Hematopoietic multipotent progenitor cell treated with erythropoietin and hydrocortisone succinate and interleukin-3 and kit ligand, for 17 days (in vitro differentiated cells): Measurements from ENCODE around the gene SSR2.

Experiments used
- DNase-seq: peaks from one replicate; pipeline ENCODE4 v3.0.0-alpha.2; 2015; ENCODE audit warnings: low spot score

SSR2 gene

DNA sequence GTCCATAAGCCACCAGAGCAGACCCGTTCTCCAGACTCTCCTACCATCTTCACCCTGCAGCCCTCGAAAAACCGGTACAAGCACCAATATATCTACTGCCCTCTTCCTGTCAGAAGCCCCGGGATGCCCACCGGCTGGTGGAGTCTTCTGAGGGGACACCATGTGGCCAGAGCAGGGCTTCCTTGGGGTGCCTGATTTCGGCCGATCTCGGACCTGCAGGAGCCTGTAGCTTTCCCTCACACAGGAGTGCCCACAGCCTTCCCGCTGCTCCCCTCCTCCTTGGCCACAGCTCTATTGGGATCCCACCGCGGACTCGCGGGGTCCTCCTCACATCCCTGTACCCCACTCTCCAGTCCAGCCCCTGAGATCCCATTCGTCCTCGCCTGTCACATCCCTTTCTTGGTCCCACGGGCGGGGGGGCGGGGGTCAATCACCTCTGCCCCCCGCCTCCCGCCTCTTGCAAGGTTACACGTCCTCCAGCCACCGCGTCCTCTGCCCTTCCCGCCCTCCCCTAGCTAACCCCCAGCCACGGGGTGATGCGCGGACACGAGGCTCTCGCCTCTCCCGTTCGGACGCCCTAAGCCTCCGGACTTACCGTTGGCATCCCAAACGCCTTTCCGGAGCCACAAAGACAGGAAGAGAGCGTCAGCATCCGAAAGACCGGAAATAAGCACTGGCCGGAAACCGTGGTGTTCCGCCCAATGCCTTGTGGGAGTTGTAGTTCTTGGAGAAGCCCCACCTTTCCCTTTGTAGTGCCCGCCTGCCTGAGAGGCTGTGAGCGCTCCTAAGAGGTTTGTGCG is at the start of gene SSR2:
Gene SSR2, minus strand, starts transcription at position 659 of the 800 bp plus-strand sequence. CDS start 784 bp downstream, outside the sequence.
- DNase-seq: peak; percentile 90

DNA sequence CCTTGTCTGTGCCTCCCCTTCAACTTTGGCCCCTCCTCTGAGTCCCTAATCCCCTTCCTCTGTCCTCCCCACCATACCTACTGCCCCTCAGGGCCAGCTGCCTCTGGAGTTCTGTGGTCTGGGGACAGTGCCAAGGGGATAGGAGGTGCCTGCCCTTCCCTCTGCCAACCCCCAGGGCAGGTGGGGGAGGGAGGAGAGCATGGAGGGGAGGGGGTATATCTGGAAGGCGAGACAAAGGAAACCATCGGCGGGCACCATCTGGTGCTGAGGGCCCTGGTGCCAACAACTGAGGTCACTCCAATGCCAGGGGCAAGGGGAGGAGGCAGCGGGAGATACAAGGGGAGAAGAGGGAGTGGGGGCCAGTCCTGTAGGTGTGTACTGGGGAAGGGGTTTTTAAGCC is 49.8 kb upstream of the SSR2 start:
- DNase-seq: no peak

DNA sequence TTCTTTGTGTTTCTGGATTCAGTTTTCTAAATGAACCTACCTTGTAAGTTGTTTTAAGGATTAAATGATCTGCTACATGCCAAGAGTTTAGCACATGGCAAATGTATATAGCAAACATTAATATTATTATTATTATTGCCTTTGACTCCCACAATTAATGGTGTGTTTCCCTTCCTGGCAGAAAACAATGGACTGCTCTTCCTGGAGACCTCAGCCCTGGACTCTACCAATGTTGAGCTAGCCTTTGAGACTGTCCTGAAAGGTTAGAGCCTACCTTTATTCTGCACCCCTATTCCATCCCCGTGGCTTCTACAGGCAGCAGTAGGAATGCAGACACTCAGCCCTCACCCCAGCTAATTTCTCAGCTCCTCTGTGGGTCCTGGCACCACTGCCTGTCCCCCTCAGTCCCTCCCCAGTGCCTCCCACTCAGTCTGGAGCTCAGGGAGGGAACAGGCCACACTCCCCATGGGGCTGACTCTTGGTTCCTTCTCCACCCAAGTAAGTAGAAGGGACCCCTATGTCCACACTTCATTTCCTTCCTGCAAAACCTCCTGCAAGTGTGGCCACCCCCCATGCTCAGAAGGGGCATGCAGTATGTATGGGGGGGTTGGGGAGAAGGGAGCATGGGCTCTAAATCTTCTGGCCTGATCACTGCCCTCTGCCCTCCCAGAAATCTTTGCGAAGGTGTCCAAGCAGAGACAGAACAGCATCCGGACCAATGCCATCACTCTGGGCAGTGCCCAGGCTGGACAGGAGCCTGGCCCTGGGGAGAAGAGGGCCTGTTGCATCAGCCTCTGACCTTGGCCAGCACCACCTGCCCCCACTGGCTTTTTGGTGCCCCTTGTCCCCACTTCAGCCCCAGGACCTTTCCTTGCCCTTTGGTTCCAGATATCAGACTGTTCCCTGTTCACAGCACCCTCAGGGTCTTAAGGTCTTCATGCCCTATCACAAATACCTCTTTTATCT is 49.0 kb upstream of the SSR2 start:
- no peak for DNase-seq

DNA sequence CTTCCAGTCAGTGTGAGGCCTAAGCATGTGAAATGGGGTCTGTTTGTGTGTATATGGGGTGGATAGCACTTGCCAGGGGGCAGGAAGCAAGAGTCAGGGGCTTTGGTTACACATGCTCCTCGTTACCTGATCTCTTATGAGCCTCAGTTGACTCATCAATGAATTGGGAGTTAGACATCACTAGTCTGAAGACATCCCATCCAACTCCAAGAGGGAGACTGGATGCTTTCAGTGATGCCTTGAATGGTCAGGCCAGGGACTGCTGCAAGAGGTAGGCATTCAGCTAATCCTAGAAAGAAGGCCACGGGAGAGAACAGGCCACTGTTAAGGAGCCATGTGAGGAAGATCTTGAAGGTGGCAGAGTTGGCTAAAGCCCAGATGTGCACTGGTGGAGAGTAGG is 46.5 kb upstream of the SSR2 start:
- no peak for DNase-seq

DNA sequence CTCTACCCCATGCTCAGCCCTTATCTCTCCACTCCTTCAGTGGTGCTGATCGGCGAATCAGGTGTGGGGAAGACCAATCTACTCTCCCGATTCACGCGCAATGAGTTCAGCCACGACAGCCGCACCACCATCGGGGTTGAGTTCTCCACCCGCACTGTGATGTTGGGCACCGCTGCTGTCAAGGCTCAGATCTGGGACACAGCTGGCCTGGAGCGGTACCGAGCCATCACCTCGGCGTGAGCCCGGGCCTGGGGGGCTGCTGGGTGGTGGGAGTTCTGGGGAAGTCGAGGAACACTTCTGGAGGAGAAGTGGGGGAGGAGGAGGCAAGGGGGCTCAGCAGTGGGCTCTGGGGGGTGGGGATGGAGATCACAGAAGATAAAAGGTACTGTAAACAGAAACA is 45.1 kb upstream of the SSR2 start:
- DNase-seq: no peak

DNA sequence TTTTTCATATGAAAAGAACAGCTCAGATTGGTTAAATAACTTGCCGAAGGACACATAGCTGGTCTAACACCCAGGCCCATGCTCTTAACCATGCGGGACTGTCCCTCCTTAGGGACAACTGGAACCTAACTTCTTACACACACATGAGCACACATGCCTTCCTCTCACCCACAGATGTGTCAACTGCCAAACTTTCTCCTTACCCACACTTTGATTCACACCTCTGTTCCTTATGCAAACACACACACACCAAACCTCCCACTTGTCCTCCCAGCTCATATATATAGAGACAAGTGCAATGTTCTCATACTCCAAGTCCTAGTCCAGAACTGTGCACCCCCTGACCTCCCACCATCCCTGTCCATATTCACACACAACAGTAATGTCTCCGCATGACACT is 44.5 kb upstream of the SSR2 start:
- no peak for DNase-seq

DNA sequence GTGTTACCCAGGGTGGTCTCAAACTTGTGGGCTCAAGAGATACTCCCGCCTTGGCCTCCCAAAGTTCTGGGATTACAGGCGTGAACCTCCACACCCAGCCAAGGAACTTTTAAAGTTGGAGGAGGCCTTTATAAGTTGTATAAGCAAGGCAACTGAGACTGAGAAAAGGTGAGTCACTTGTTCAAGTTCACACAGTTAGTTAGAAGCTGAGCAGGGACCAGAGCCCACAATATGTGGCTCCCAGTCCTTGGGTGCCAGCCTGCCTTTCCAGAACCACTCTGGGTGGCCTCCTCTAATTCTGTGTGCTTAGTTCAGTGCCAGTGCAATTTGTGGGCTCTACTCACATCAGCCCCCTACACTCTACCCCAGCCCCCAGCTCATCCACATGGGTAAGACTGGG is 43.9 kb upstream of the SSR2 start:
- no peak for DNase-seq

DNA sequence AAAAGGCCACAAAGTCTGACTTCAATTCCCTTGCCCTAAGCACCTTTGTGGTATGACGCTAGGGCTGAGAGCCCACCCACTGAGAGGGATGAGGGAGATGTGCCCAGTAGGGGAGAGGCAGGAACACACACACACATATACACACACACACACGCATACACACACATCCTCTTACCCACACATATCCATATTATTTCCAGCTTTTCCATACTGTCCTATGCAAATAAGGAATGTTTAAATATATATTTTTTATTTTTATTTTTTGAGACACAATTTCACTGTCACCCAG is 43.2 kb upstream of the SSR2 start:
- no peak for DNase-seq

DNA sequence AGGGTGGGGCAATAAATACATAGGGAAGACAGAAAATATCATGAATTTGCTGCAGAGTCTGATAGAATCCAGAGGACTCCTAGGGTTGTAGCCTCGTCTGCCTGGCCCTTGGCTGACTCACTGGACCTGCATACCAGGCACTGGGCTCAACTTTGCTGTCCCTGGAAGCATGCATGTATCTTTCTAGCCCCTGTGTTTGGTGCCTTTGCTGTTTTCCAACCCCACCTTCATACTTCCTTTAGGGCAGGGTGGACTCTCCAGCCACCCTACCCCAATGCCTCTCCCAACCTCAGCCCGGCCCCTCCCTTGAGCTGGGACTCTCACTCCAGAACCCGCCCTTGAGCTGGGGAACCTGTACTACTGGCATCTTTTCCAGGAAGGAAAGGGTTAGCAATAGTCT is 41.4 kb upstream of the SSR2 start:
- no peak for DNase-seq

DNA sequence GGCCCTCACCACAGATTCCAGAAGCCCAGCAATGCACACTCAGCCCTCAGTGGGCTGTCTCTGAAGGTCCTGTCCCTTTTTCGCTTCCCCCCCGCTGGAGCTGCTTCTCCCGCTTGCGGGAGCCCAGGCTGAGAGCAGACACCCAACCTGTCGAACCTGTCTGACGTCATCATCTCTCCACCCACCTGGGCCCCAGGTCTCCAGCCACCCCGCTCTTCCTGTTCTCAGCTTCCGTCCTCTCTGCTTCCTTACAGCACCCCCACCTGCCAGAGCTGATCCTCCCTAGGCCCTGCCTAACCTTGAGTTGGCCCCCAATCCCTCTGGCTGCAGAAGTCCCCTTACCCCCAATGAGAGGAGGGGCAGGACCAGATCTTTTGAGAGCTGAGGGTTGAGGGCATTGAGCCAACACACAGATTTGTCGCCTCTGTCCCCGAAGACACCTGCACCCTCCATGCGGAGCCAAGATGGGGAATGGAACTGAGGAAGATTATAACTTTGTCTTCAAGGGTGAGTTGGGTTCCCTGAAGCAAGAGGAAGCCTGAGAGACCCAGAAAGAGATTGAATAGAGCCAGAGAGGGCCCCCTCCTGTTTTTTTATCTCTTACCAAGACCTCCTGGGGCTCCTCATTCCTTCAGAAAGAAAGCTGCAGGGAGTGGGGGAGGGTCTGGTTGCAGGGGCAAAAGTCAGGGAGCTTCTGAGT is 40.3 kb upstream of the SSR2 start, which contains the start of gene RAB25:
Gene RAB25, plus strand, starts transcription at position 224 of the 700 bp plus-strand sequence. Its CDS starts 241 bp downstream, at position 465.
- no peak for DNase-seq

DNA sequence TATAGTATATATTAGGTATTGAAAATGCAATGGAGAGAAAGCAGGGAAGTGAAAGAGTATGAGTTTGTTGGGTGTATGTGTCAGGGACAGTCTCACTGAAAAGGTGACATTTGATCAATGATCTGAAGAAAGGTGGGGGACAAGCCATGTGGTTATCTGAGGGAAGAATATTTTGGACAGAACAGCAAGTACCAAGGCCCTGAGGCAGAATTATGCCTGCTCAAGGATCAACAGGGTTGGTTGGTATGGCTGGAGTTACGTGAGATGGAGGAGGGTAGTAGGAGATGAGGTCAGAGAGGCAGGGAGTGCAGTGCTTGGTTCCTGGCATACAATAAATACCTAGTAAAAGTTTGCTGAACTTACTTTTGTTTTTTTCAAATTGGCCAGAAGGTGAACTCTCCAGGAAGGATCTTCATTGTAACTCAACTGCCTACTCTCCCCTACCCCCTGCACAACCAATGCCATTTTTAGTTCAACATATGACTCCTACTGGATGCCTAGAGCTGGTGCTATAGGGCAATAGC is 35.6 kb upstream of the SSR2 start:
- no peak for DNase-seq

DNA sequence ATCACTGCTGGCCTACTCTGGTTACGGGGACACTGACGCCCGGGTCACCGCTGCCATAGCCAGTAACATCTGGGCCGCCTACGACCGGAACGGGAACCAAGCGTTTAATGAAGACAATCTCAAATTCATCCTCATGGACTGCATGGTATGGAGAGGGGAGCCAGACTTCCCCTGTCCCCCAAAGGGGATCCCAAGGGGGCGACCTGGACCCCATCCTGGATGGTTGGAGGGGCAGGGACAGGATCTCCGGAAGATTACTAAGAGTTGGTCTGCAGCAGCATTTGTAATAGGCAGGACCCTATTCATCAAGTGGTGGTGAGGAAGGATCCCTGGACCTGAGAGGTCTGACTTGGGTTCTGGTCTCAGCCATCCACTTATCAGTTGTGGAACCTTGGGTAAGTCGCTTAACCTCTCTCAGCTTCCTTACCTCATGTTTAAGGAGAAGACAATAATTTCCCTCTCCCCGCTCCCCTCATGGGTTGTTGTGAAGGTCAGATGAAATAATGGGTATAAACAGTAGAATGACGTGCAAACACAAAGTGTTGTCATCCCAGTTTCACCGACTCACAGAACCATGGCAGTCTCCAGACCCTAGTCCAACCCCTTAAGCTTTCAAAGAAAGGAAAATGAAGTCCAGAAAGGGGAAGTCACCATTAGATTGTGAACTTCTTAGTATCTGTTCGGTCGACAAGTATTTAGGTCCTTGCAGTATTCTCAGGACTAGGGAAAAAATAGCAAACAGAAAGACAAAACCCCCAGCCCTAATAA is 34.7 kb upstream of the SSR2 start:
- no peak for DNase-seq

DNA sequence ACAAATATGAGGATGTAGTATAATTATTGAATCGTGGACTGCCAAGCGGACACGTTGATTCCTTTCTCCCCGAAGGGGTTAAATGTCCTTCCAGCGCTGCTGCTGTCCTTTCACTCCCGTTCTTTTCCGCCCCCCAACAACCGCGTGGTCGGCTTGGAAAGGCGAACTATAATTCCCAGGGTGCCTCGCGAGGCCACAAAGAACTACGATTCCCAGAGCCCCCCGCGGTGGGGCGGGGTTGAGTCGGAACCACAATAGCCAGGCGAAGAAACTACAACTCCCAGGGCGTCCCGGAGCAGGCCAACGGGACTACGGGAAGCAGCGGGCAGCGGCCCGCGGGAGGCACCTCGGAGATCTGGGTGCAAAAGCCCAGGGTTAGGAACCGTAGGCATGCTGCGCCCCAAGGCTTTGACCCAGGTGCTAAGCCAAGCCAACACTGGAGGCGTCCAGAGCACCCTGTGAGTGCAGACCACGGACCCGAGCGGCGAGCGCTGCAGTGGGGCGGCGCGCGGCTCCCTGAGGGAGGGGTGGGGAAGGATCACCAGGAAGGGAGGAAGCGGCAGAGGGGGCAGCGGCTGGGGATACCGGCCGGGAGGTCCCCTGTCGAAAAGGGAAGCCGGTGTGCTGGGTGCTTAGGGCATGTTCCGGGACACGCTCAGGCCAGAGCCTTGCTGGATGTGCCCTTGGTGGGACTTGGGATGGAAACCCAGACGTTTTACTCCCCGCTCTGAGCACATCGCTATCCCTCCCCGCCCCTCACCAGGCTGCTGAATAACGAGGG is 33.9 kb upstream of the SSR2 start, which contains the start of gene LAMTOR2:
Gene LAMTOR2, plus strand, starts transcription at position 283 of the 781 bp plus-strand sequence. Its CDS starts 108 bp downstream, at position 391.
- DNase-seq: peak; percentile 94

DNA sequence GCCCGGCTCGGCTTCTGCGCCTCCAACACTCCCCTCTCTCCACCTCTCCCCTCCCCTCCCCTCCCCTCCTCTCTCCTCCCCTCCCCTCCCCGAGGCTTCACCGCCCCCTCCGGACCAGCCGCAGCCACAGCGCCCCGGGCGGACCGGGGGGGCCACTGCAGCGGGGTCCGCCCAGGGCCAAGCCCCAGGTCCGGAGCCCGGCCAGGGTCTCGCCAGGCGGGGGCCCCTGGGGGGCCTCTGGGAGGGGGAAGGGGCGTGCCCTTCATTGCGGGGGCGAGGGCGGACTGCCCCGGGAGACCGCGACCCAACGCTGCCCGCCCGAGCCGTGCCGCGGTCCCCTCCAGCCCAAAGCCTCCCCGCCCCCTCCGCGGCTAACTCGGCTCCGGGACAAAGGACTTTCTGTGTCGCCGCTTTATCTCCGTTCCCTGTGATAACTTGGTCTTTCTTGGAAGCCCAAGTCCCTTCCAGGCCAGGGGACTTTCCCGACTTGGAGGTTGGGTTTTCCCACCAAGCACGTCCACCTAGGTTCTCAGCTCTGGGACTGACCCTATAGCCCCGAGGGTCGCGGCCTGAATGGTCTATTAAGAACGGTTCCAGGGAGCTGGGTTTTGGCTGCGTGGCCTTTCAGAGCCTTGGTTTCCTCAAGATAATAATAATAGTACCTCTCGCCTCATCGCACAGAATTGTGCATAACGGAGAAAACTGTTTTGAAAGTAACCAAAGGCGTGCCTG is 33.2 kb upstream of the SSR2 start, which contains the start of gene UBQLN4:
Gene UBQLN4, minus strand, starts transcription at position 31 of the 732 bp plus-strand sequence. CDS start 97 bp downstream, outside the sequence.
- DNase-seq: peak; percentile 83

DNA sequence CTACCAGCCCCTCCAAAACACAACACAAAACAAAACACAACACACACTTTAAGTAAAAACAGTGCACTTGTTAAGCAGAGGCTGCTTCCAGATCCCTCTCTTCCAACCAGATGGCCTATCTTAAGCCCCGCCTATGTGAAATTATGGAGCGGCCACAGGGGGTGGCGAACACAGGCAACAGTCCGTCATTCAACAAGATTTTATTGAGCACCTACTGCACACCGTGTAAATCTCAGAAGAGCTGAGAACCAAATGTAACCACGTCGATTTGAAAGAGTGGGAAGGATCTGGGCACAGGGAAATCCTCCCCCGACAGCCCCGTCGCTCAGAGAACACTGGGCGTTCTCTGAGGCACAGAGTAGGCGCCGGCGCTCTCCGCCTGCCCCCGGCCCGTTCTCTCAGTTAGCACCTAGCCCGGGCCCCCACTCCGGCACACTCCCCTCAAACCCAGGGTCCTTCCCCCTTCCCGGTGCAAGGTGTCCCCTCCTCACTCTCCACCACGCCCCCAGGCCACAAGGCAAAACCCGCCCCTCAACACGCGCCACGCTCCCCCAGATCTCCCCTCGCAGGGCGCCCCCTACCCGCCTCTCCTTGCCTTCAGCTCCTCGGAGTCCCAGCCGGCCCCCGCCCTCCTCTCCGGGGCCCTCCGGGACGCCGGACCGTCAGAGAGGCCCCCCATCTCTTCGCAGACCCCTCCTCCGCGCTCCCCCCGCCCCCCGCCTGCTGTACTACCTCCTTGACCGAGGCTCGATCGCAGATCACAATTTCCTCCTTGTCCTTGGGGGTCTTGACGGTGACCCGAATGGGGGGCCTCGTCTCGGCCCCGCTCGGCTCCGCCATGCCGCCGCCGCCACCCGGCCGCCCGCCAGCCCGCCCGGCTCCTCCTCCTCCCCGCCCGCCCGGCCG is 32.4 kb upstream of the SSR2 start:
- peak; percentile 59 for DNase-seq

DNA sequence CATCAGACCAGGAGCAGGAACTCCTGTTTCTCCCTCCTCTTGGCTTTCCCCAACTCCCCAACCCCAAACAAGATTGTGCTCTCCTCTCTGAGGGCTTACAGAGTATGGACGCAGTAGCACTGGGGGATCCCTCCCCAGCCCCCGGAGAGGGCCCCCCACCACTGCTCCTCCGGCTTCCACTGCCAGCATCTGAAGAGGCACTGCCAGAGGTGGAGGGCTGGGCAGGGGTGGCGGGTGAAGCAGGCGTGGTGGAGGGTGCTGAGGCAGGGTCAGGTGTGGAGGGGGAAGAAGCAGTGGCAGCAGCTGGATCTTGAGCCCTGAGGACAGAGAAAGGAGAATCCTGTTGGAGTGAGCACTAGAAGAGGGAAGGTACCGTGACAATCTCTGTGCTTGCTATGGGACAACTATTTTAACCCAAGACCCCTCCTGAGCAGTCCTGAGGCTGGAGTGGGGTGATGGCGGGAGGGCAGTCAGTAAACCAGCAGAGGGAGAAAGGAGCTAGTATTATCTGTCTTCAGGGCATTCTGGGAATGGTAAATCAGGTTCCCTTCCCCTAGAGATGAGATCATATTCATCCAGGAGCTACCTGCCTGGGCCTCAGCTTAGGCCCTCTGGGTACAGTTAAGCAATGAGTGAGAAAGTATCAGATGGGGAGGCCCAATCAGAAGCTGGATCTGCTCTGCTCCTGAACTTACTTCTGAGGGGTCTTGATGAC is 30.4 kb upstream of the SSR2 start:
- DNase-seq: no peak

DNA sequence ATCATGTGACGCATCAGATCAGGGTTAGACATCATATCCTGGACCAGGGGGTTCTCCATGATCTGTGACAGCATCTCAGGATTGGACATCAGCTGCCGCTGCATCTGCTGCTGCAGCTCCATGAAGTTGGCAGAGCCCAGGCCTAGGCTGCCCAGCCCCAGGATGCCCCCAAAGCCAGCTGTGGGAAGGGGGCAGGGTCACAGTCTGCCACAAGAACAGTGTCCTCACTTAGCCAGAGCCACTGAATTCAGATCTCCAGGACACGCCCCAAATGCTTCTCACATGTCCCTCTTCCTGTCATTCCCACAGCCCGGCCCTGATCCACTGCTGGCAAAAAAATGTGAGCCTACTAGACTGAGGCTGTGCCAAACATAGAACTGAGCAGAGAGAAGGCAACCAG is 29.6 kb upstream of the SSR2 start:
- no peak for DNase-seq
